Kidney epithelial cell (primary cell): ENCODE data around the gene MAS1L. TPM values are rescaled to one million over a fixed set of nuclear protein-coding genes. Genes with fewer than 3 reads are reported as not detected.

Source experiments
- DNase-seq: peaks from one replicate; pipeline ENCODE4 v3.0.0-alpha.2; 2010; ENCODE audit warnings: low read depth
- H3K27me3 ChIP-seq: 2 replicates; pipeline ENCODE4 v1.6.0; 2011; ENCODE audit warnings: low read length; ENCODE audit not compliant: control insufficient read depth, insufficient read depth
- H3K36me3 ChIP-seq: 2 replicates; pipeline ENCODE4 v1.5.1; 2011; ENCODE audit warnings: low read length; ENCODE audit not compliant: control insufficient read depth, insufficient read depth
- H3K4me3 ChIP-seq: 2 replicates; pipeline ENCODE4 v1.5.1; 2011; ENCODE audit warnings: low read depth, mild to moderate bottlenecking, control low read depth, low read length
- total RNA-seq: library from RNA; depleted of rRNA; stranded (reverse); fragments of >200 nt; gene quantifications from 2 replicates; pipeline ENCODE4 v1.2.3, GENCODE V29; 2015
- TF ChIP-seq, protein P1 (sequence below): IDR thresholded peaks from 2 replicates; pipeline ENCODE4 v1.5.1; 2011; ENCODE audit warnings: mild to moderate bottlenecking, moderate library complexity, low read length, control low read depth, inconsistent platforms; ENCODE audit not compliant: insufficient read depth, poor library complexity, severe bottlenecking

The MAS1L gene
- total RNA-seq, 1 donor from 2014 or later, result not detected

DNA sequence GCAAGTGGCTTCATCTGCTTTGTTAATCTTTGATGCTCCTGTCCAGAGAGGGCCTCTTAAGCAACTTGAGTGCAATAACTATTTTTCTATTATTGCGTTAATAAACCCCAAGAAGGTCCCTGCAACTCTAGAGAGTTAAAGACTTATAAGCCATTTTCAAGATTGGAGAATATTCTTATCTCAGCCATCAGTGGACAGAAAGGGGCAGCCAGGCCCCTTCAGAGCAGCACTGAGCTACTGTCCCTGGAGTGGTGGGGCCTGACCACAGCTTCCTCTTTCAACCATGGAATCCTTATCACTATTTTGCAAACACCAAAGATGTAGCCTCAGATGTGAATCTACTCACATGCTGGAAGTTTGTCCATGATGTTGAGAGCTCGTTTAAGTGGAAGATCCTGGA is 2.8 kb upstream of the MAS1L start:
- Histone ChIP-seq H3K36me3 (no peaks in the 10 kb centered on the region), H3K27me3 (no peaks in the 10 kb centered on the region), H3K4me3 (no peak overlapping the region)
- DNase-seq, result no peak
- TF ChIP-seq, protein P1, sequence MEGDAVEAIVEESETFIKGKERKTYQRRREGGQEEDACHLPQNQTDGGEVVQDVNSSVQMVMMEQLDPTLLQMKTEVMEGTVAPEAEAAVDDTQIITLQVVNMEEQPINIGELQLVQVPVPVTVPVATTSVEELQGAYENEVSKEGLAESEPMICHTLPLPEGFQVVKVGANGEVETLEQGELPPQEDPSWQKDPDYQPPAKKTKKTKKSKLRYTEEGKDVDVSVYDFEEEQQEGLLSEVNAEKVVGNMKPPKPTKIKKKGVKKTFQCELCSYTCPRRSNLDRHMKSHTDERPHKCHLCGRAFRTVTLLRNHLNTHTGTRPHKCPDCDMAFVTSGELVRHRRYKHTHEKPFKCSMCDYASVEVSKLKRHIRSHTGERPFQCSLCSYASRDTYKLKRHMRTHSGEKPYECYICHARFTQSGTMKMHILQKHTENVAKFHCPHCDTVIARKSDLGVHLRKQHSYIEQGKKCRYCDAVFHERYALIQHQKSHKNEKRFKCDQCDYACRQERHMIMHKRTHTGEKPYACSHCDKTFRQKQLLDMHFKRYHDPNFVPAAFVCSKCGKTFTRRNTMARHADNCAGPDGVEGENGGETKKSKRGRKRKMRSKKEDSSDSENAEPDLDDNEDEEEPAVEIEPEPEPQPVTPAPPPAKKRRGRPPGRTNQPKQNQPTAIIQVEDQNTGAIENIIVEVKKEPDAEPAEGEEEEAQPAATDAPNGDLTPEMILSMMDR, result no peak

DNA sequence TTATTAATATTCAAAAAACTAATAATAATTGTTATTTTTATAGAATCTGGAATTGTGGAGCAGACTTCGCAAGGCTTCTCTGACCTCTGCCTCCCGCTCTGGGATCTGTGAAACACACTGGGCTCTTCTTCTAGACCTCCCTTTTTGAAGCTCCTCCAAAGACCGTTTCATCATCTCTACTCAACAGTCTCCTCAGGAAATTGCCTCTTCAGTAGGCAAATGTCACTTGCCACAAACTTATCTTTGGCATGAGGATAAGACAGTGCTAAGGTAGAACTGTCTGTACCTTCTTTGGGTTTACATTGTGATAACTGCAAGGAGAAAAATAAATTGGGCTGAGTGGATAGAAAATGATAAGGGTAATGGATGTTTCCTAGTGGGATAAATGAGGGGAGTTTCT is 2.3 kb upstream of the MAS1L start:
- DNase-seq, result no peak
- Histone ChIP-seq H3K36me3 (no peaks in the 10 kb centered on the region), H3K4me3 (no peak overlapping the region), H3K27me3 (no peaks in the 10 kb centered on the region)
- TF ChIP-seq, protein P1, result no peak

DNA sequence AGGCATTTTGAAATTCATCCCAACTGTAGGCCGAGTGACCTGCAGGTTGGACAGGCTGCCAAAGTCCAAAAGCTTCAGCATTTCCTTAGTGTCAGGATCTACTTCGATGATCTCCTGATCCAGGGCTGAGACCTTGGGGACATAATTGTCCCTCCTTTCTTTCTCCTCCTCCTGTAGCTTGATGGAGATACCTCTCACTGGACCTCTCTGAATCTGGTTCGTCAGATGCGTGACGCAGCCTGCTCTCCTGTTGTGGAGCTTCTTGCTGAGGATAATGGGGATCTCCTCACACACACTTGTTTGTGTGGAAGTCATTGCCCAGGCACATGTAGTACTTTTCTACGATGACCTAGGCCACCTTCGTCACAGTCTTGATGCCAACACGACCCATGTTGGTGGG is 1.5 kb upstream of the MAS1L start:
- Histone ChIP-seq H3K4me3 (no peak overlapping the region), H3K27me3 (no peaks in the 10 kb centered on the region), H3K36me3 (no peaks in the 10 kb centered on the region)
- TF ChIP-seq, protein P1, result no peak
- DNase-seq, result no peak

DNA sequence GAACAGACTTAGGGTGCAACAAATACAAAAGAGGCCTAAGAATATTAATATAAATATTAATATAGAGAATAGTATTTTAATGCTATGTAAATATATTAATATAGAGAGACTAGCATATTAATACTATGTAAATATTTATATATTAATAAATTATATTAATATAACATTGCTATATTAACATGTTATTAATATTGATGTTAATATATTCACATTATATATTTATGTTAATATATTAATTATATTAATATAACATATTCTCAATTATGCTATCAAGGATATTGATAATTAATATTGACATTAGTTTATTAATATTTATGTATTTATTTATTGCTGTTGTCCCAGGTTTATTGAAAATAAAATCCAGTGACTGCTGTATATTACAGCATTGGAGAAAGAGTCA is 1.1 kb upstream of the MAS1L start:
- TF ChIP-seq, protein P1, result no peak
- Histone ChIP-seq H3K36me3 (no peaks in the 10 kb centered on the region), H3K4me3 (no peak overlapping the region), H3K27me3 (no peaks in the 10 kb centered on the region)
- DNase-seq, result no peak

DNA sequence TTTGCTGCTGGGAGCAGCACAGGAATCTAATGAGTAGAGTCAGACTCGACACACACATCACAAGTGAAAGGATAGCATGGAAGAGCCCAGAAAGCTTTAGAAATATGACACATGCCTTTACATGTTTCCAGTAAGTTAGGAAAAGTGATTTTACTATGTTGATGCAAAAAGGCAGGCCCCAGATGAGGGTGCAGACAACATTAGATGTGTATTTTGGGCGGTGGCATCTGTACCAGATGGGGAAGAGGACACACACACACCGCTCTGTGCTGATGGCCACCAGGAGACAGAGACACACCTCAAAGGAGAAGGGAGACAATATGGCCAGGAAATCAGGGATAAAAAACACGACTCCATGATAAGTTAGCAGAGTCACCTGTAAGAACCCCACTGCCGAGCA is 625 bp downstream of the MAS1L start:
- no peak for DNase-seq
- no peak overlapping the region for H3K4me3 ChIP-seq
- H3K36me3 ChIP-seq, result no peaks in the 10 kb centered on the region
- no peaks in the 10 kb centered on the region for H3K27me3 ChIP-seq
- TF ChIP-seq, protein P1, result no peak

DNA sequence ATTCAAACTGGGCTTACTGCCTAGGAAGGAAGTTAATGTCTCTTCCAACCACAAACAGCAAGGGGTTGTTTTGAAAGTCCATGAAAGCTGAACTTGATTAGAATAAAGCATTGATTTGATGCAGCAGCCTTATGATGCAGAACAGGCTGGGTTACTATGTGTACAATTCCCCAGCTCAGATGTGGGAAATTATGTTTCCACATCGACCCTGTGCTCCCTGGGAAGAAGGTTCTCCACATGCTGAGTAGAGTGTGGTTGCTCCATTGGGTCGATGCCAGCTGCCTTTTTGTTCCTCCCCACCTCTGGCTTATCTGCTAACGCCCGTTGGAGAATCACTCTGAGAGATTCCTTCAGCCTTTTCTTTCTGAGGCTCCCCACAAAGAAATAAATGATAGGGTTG is 1.2 kb downstream of the MAS1L start:
- H3K4me3 ChIP-seq, result no peak overlapping the region
- no peak for DNase-seq
- TF ChIP-seq, protein P1, result no peak
- no peaks in the 10 kb centered on the region for H3K36me3 ChIP-seq
- H3K27me3 ChIP-seq, result no peaks in the 10 kb centered on the region
